ENCODE results near the gene RPLP2. TPM values are rescaled to one million over a fixed set of nuclear protein-coding genes. Genes with fewer than 3 reads are reported as not detected.

The RPLP2 gene
- total RNA-seq, 1 experiment from 2014 or later = 794 TPM

DNA sequence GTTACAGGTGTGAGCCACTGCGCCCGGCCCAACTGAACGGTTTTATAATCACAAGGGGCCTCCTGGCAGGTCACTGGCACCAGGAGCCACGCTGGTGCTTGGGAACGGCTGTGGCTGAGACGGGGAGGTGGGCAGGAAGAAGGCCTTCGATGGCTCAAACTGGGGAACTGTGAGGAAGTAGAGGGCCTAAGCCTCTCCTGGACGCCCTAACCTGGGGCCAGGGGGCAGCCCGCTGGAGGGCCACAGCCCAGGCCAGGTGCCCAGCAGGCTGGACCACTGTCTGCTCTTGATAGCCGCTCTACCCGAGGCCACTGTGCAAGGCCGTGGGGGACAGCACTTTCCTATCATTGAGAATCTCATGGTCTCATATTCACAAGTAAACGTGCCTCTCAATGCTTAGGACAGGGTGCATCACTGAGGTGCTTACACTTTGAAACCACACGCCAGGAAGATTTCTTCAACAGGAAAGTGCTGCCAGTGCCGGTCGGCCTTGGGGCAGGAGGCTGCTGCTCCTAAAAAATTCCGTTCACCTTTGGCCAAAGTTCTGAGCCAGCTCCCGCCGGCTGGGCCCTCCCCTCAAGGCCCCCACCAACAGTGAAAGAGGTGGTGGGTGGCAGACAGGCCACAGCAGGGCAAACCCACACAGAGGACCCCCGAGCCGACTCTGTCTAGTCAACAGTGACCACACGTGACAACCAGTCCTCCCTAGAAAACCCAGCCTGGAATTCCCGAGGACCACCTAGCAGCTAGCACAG lies 39.7 kb upstream of the RPLP2 start:
- Histone ChIP-seq H3K4me3 (ENCODE audit: insufficient read depth, low read depth, low read length) (no peak overlapping the region), H3K27me3 (ENCODE audit: control insufficient read depth, insufficient read depth, low read length) (no peaks in the 10 kb centered on the region), H3K36me3 (replicated peaks; ENCODE audit: control insufficient read depth, insufficient read depth, low read length) (peaks cover 13% of the 10 kb centered on the region)
- DNase-seq = no peak

DNA sequence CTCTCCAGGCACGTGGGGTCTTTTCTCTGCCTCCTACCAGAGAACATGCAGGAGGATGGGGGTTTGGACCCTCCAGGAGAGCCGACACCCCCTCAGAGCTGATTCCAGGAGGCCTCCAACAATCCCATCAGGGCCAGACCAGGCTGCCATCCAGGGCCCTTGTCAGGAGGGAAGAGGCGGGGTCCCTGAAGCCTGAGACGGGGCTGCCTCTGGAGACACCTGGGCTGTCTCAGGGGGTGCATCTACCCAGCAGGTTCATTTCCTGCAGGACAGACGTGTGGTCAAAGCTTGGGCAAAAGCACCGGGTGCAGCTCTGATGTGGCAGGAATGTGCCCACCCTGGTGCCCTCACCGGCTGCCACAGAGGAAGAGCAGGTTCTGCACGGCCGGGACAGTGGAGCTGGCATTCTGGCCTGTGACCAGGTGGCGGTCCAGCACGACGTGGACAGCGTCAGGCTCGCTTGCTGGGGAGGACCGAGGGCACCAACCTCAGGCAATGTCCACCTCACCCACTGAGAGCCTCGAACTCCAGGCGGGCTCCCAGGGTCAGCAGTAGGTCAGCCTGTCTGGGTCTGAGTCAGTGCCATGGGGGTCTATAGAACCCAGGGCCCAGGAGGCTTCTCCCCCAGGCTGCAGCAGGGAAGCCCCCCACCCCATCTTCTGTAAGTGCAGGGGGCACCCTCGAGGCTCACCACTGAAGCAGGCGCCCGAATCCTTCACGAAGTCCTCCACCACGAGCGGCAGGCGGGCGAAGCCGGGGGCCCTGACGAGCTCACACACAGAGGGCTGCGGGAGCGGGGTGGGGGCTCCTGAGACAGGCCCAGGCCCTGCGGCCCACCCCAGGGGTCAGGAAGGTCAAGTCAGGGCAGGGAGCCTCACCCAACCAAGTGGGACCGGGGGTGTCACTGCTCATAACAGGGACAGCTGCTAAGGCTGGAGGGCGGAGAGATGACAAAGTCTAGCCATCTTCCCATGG lies 38.8 kb upstream of the RPLP2 start:
- no peak for DNase-seq
- Histone ChIP-seq H3K36me3 (replicated peaks; ENCODE audit: control insufficient read depth, insufficient read depth, low read length) (peaks cover 13% of the 10 kb centered on the region), H3K27me3 (ENCODE audit: control insufficient read depth, insufficient read depth, low read length) (no peaks in the 10 kb centered on the region), H3K4me3 (ENCODE audit: insufficient read depth, low read depth, low read length) (no peak overlapping the region)

DNA sequence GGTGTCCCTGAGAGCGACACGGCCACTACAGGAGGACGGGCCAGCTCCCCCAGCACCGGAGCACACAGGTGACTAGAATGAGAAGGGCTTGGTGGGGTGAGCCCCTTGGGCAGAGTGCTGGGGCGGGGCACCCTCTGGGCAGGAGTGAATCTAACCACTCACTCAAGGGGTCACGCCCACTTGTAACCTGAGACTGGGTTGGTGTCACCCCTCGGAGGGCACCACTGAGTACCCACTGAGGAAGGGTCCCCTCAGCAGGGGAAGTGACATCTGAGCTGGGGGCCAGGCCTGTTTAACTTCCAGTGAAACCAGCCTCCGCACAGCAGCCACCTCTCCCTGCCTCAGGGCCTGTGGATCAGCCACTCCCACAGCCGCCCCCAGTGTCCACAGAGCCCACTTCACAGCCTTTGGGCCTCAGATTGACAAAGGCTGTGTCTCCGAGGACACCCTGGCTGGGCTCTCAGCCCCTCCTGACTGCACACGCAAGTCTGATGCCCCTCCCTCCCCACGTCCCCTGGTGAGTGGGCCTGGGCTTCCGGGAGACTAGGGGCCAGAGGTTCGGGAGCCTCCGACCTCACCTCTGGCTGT lies 38.1 kb upstream of the RPLP2 start:
- Histone ChIP-seq H3K36me3 (replicated peaks; ENCODE audit: control insufficient read depth, insufficient read depth, low read length) (peaks cover 9% of the 10 kb centered on the region), H3K4me3 (ENCODE audit: insufficient read depth, low read depth, low read length) (no peak overlapping the region), H3K27me3 (ENCODE audit: control insufficient read depth, insufficient read depth, low read length) (no peaks in the 10 kb centered on the region)
- no peak for DNase-seq

DNA sequence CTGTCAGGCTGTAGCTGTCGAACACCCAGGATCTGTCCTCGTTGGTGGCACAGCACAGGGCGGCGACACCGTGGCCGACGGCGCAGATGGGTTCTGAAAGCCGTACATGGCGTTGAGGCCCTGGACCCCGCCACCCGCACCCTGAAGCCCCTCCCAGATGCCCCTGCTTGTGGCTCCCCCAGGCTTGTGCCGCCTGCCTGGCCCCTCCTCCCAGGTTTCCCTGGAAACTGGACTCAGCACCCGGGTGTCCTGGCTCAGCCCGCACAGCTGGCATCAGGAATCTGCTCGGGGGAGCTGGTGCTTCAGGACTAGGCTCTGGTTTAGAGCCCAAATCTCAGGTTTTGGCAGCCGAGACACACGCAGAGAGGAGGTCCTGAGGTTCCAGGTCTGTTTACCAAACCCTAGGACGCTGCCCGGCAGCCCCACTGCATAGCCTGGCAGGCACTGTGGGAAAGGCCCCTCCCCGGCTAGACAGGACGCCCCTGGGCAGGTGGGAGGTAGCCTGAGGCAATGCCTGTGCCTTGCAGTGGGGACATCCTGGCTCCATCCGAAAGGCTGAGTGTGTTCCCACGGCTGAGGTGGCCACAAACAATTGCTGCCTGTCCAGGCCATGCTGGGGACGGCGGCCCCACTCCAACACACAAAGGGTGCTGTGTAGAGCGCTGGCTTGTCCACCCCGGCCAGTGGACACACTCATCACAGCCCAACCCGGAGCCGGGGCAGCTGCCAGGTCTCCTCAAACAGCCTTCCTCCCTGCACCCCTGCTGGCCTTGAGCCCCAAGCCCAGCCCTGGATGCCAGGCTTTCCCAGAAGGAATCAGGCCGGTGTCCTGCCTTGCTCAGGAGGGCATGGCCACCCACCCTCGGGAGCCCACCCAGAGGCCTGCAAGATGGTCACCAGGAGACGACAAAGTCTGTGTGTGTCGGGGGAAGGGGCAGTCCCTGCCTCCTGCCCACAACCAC lies 37.1 kb upstream of the RPLP2 start:
- Histone ChIP-seq H3K36me3 (replicated peaks; ENCODE audit: control insufficient read depth, insufficient read depth, low read length) (peaks cover 9% of the 10 kb centered on the region), H3K4me3 (ENCODE audit: insufficient read depth, low read depth, low read length) (no peak overlapping the region), H3K27me3 (ENCODE audit: control insufficient read depth, insufficient read depth, low read length) (no peaks in the 10 kb centered on the region)
- DNase-seq = no peak

DNA sequence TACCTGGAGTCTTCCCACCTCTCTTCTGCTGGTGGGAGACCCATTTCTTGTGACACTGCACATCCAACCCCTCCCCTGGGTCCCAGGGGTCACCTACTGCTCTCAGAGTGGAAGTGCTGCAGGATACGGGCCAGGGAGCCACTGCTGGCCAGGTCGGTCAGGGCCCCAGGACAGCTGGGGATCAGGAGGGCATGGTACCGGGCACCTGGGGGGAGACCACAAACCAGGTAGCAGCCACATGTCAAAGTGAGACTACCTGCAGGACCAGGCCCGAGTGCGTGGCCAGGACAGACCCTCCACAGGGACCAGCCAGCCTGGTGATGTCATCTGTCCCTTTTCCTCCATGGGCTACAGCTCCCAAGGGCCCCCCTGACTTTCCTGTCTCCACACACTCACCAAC lies 36.3 kb upstream of the RPLP2 start:
- Histone ChIP-seq H3K36me3 (replicated peaks; ENCODE audit: control insufficient read depth, insufficient read depth, low read length) (peaks cover 9% of the 10 kb centered on the region), H3K4me3 (ENCODE audit: insufficient read depth, low read depth, low read length) (no peak overlapping the region), H3K27me3 (ENCODE audit: control insufficient read depth, insufficient read depth, low read length) (no peaks in the 10 kb centered on the region)
- DNase-seq = no peak

DNA sequence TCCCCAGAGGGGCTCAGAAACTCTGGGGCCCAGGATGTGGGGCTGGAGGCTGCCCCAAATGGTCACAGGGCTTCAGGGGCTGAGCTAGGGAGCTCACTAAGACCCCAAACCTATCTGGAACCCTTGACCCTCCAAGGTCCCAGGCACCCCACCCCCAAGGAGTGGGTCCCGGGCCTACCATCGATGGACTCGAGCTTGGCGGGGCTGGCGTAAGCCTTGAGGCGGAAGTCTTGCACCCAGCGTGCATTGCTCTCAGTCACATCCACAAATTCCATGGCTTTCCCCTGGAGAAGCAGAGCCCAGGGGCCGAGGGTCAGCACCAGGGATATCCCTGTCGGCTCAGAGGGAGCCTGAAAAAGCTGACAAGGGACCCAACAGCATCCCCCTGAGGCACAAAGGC lies 35.9 kb upstream of the RPLP2 start:
- Histone ChIP-seq H3K4me3 (ENCODE audit: insufficient read depth, low read depth, low read length) (no peak overlapping the region), H3K27me3 (ENCODE audit: control insufficient read depth, insufficient read depth, low read length) (no peaks in the 10 kb centered on the region), H3K36me3 (replicated peaks; ENCODE audit: control insufficient read depth, insufficient read depth, low read length) (peaks cover 9% of the 10 kb centered on the region)
- no peak for DNase-seq

DNA sequence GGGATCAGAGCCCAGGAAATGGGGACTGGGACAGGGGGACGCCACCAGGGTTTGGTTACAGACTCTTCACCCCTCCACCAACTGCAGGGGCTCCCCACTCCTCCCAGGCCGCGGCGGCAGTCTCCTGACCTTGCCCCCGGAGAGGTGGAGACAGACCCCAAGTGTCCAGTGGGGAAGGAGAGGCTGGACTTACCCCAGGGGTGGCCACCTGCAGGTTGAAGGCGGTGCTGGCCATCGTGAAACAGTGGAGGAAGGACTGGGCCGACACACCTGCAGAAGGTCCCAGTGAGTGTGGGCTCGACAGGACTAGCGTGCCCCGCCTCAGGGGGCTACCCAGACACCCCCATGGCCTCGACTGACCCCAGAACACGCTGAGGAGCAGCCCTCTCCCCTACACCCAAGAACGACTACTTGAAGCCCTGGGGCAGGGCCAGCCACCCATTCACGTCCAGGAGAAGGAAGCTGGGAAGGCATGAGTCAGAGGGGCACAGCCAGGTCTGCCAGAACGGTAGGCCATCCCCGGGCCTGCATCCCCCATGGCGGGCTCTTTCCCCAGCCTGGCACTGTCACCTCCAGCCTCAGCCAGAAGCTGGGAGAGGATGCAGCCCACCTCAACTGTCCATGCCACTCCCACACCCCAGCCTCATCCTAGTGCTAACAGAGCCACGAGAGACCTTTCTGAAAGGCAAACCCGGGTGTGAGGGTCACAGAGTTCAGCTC lies 34.7 kb upstream of the RPLP2 start:
- DNase-seq = no peak
- no peaks in the 10 kb centered on the region for H3K27me3 ChIP-seq (ENCODE audit: control insufficient read depth, insufficient read depth, low read length)
- H3K4me3 ChIP-seq (ENCODE audit: insufficient read depth, low read depth, low read length) = no peak overlapping the region
- H3K36me3 ChIP-seq (replicated peaks; ENCODE audit: control insufficient read depth, insufficient read depth, low read length) = peaks cover 7% of the 10 kb centered on the region

DNA sequence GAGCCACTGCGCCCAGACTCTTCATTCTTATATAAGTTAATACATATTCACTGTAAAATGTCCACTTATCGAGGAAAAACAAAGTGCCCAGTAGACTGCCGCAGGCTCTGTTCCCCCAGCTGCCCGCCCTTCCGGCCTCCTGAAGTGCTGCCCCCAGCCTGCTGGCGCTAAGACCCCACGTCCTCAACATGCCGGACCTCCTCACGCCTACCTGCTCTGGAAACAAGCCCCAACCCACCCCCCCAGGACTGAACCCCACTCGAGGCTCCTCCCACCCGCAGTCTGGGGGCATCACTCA lies 33.6 kb upstream of the RPLP2 start:
- Histone ChIP-seq H3K27me3 (ENCODE audit: control insufficient read depth, insufficient read depth, low read length) (no peaks in the 10 kb centered on the region), H3K36me3 (replicated peaks; ENCODE audit: control insufficient read depth, insufficient read depth, low read length) (peaks cover 3% of the 10 kb centered on the region), H3K4me3 (ENCODE audit: insufficient read depth, low read depth, low read length) (peak overlapping the region; percentile 88)
- no peak for DNase-seq

DNA sequence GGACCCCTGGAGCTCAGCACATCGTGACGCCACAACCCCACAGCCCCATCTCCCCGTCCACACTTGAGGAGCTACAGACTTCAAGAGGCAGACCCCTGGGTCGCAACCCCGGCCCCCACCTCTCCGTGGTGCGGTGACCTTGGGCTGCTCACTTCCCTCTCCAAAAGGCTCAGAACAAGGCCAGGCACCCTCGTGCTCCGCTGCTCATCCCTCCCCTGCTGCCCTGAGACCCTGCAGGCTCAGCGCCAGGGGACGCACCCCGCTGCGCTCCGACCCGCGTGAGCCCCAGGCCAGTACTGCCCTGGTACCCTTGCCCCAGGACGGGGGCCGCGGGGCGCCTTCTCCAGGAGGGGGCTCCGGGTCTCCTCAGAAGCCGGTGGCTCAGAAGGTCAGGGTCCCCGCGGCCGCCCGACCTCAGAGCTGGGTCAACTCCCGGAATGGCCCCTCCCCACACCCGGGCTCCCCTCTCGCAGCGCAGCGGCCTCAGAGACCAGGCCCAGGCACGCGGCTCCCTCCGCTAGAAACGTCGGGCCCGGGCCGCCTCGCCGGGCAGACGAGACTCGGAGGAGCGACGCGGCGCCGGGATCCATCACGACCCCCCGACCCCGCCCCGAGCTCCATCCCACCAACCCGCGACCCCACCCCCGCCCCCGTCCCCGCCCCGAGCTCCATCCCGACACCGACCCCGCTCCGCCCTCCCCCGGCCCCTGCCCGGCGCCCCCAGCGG lies 33.0 kb upstream of the RPLP2 start:
- no peaks in the 10 kb centered on the region for H3K27me3 ChIP-seq (ENCODE audit: control insufficient read depth, insufficient read depth, low read length)
- peak overlapping the region; percentile 88 for H3K4me3 ChIP-seq (ENCODE audit: insufficient read depth, low read depth, low read length)
- DNase-seq = peak; percentile 100
- peaks cover 3% of the 10 kb centered on the region for H3K36me3 ChIP-seq (replicated peaks; ENCODE audit: control insufficient read depth, insufficient read depth, low read length)

DNA sequence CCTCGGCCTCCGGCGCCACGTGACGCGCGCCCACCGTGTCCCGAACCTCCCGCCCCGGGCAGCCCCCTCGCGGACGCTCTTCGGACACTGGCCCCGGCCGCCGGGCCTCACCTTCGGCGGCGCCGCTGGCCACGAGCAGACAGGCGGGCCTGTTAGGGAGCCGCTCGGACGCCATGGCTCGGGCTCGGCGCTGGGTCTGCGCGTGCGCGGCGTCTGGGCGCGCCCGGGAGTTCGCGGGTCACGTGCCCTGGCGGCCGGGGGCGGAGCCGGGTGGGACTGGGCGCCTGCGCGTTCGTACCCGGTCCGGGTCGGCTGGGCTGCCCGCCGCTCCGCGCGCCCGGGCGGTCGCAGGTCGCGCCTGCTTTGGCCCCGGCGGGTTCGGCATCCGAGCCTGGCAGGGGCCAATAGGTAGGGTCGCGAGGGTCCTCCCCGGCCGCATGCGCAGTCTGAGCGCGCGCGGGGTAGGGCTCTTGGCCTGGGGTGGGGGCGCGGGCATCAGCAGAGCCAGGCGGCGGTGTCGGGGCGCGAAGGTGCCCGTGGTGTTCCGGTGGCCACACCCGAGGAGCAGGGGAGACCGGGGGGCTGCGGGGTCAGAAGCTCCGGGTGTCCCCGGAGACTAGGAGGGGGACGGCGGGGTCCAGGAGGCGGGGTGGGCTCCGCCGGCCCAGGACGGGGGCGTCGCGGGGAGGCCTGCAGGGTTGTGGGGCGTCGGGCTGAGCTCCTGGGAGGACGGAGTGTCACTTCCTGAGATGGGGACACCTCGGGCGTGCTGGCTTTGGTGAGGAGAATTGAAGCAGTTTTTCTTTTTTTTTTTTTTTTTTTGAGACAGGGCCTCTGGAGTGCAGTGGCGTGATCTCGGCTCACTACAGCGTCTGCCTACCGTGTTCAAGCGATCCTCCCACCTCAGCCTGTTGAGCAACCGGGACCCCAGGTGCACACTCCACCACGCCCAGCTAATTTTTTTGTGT lies 32.2 kb upstream of the RPLP2 start, which contains the start of gene GATD1:
TSS of gene GATD1 (minus strand) at position 200 of the 968 bp plus-strand sequence. CDS start at position 175, 25 bp downstream.
- Histone ChIP-seq H3K27me3 (ENCODE audit: control insufficient read depth, insufficient read depth, low read length) (no peaks in the 10 kb centered on the region), H3K36me3 (replicated peaks; ENCODE audit: control insufficient read depth, insufficient read depth, low read length) (peaks cover 2% of the 10 kb centered on the region), H3K4me3 (ENCODE audit: insufficient read depth, low read depth, low read length) (peak within 1 kb of the TSS; percentile 88)
- peak; percentile 100 for DNase-seq

DNA sequence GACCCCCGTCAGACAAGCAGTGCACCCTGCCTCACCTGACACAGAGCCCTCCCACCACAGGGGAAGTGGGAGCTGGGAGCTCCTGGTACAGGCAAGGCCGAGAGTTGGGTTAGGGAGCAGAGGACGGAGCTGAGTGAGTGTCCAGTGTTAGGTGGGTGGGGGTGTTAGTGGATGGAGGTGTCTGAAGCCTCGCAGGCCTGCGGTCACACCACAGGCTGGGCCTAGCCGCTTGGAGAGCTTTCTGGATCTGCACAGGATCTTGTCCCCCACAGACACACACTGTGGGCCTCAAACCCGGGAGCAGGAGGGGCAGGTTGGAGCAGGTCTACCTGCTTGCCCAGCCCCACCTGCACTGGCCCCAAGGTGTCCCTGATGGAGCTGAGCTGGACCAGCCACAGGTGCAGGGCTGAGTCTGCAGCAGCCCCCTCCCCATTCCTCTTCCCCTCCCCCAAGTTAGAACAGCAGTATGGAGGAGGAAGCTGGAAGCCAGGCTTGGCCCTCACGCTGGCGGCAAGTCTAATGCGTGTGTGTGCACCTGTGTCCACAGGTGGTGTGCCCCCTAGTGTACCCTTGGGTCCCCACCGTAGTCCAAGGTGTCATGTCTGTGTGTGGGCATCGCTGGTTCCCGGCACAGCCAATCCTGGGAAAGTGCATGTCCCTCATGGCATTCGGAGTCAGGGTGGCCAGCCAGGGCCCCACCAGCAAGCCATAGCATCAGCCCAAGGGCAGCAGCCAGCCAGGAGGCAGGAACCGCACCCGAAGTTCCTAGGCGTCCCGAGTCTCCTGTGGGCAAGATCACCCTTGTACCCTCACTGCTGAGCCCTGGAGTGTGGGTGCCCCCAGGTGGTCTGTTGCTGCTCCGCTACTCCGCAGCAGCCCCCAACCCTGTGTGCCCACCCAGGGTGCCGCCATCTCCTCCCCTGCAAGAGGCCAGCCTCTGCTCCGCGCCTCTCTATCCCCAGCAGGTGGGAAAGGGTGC lies 30.5 kb upstream of the RPLP2 start:
- no peak for DNase-seq
- no peaks in the 10 kb centered on the region; the same call in none of the 2 replicates for H3K36me3 ChIP-seq (replicated peaks; ENCODE audit: control insufficient read depth, insufficient read depth, low read length)
- no peaks in the 10 kb centered on the region; the same call in 1 of the 2 replicates for H3K27me3 ChIP-seq (ENCODE audit: control insufficient read depth, insufficient read depth, low read length)
- H3K4me3 ChIP-seq (ENCODE audit: insufficient read depth, low read depth, low read length) = no peak overlapping the region
